ENCODE measurements around the gene HEPHL1.
"Not testable (repeated sequence)": the region's sequence is repeated elsewhere in the genome, so short reads cannot be mapped to it uniquely, and the experiment has no call there.

HEPHL1 gene

GRCh38 chr11:94020777-94021481, at the start of gene HEPHL1:
Gene HEPHL1 (plus strand): TSS chr11:94021354. CDS start chr11:94021369, 15 bp downstream.
- no peak for DNase-seq (ENCODE audit: low spot score)

- DNase-seq (ENCODE audit: low spot score): no peak
Measured at GRCh38 chr11:93972790-93973189, 48.4 kb upstream of the HEPHL1 start.

GRCh38 chr11:93973322-93974051, 47.7 kb upstream of the HEPHL1 start:
- DNase-seq (ENCODE audit: low spot score): not testable (repeated sequence)

GRCh38 chr11:93974759-93975158, 46.4 kb upstream of the HEPHL1 start:
- DNase-seq (ENCODE audit: low spot score): no peak

GRCh38 chr11:93976577-93977254, 44.4 kb upstream of the HEPHL1 start:
- not testable (repeated sequence) for DNase-seq (ENCODE audit: low spot score)

- DNase-seq (ENCODE audit: low spot score): no peak
Measured at GRCh38 chr11:93983542-93984195, 37.5 kb upstream of the HEPHL1 start.

GRCh38 chr11:93984196-93984567, 37.0 kb upstream of the HEPHL1 start:
- DNase-seq (ENCODE audit: low spot score): no peak

- DNase-seq (ENCODE audit: low spot score): no peak
Measured at GRCh38 chr11:93984936-93985335, 36.2 kb upstream of the HEPHL1 start.

- DNase-seq (ENCODE audit: low spot score): no peak
Measured at GRCh38 chr11:93986716-93987115, 34.4 kb upstream of the HEPHL1 start.

GRCh38 chr11:93988455-93988854, 32.7 kb upstream of the HEPHL1 start:
- no peak for DNase-seq (ENCODE audit: low spot score)

GRCh38 chr11:93988912-93989311, 32.2 kb upstream of the HEPHL1 start:
- no peak for DNase-seq (ENCODE audit: low spot score)

- no peak for DNase-seq (ENCODE audit: low spot score)
Measured at GRCh38 chr11:93993747-93994146, 27.4 kb upstream of the HEPHL1 start.

- no peak for DNase-seq (ENCODE audit: low spot score)
Measured at GRCh38 chr11:93997741-93998140, 23.4 kb upstream of the HEPHL1 start.

- DNase-seq (ENCODE audit: low spot score): no peak
Measured at GRCh38 chr11:94000659-94001058, 20.5 kb upstream of the HEPHL1 start.

GRCh38 chr11:94002226-94002625, 18.9 kb upstream of the HEPHL1 start:
- DNase-seq (ENCODE audit: low spot score): no peak

- no peak for DNase-seq (ENCODE audit: low spot score)
Measured at GRCh38 chr11:94007426-94007825, 13.7 kb upstream of the HEPHL1 start.

GRCh38 chr11:94007906-94008305, 13.2 kb upstream of the HEPHL1 start:
- DNase-seq (ENCODE audit: low spot score): no peak

GRCh38 chr11:94010136-94010535, 11.0 kb upstream of the HEPHL1 start:
- no peak for DNase-seq (ENCODE audit: low spot score)

- DNase-seq (ENCODE audit: low spot score): no peak
Measured at GRCh38 chr11:94011478-94011877, 9.7 kb upstream of the HEPHL1 start.

GRCh38 chr11:94017446-94017845, 3.7 kb upstream of the HEPHL1 start:
- DNase-seq (ENCODE audit: low spot score): no peak

GRCh38 chr11:94018721-94019120, 2.4 kb upstream of the HEPHL1 start:
- no peak for DNase-seq (ENCODE audit: low spot score)

GRCh38 chr11:94023856-94024255, 2.7 kb downstream of the HEPHL1 start:
- DNase-seq (ENCODE audit: low spot score): no peak

GRCh38 chr11:94024547-94024946, 3.4 kb downstream of the HEPHL1 start:
- no peak for DNase-seq (ENCODE audit: low spot score)

Measured in GM03348 (cell line).